H1 (cell line): ENCODE results near the gene DAND5. TPM values are rescaled to one million over a fixed set of nuclear protein-coding genes. Genes with fewer than 3 reads are reported as not detected.

ENCODE experiments used
- CTBP2 ChIP-seq: IDR thresholded peaks from 2 replicates; pipeline ENCODE4 v1.7.0; 2011; ENCODE audit warnings: borderline replicate concordance, mild to moderate bottlenecking, moderate library complexity, mixed read lengths, low read length; ENCODE audit not compliant: insufficient read depth, insufficient read length
- EP300 ChIP-seq, 2 experiments: IDR thresholded peaks; 1 replicate in 1 of 2; 2 replicates in 1 of 2; pipeline ENCODE4 v1.6.1; 2011 to 2012; ENCODE audit warnings: low read depth in 2 of 2, low read length in 2 of 2, mild to moderate bottlenecking in 2 of 2, borderline replicate concordance in 1 of 2, inconsistent platforms in 1 of 2, moderate library complexity in 1 of 2
- FOSL1 ChIP-seq: IDR thresholded peaks from 2 replicates; pipeline ENCODE4 v1.6.1; 2011; ENCODE audit warnings: mild to moderate bottlenecking, low read depth, low read length, moderate library complexity; ENCODE audit not compliant: insufficient read depth
- GABPA ChIP-seq: IDR thresholded peaks from 2 replicates; pipeline ENCODE4 v1.6.1; 2011; ENCODE audit warnings: mild to moderate bottlenecking, low read length, moderate library complexity, borderline replicate concordance; ENCODE audit not compliant: insufficient read depth
- HDAC2 ChIP-seq, 2 experiments: fragments of 300-600 bp in 1 of 2; sonication (generic) in 1 of 2; IDR thresholded peaks; 2 replicates each; pipeline ENCODE4 v1.6.1; 2011 to 2012; ENCODE audit warnings: low read depth in 2 of 2, low read length in 2 of 2, mild to moderate bottlenecking in 2 of 2, moderate library complexity in 2 of 2, borderline replicate concordance in 1 of 2, inconsistent platforms in 1 of 2
- JUND ChIP-seq: IDR thresholded peaks from 2 replicates; pipeline ENCODE4 v1.6.1; 2011; ENCODE audit warnings: mild to moderate bottlenecking, improper control_type of control experiment, low read length
- KDM4A ChIP-seq: IDR thresholded peaks from one replicate; pipeline ENCODE4 v1.7.1; 2012; ENCODE audit warnings: low read depth, mild to moderate bottlenecking, moderate library complexity, low read length, inconsistent platforms; ENCODE audit not compliant: severe bottlenecking
- KDM5A ChIP-seq: fragments of 200-600 bp; IDR thresholded peaks from 2 replicates; pipeline ENCODE4 v1.7.1; 2012; ENCODE audit warnings: mild to moderate bottlenecking, low read length, inconsistent platforms, mixed read lengths
- MAFK ChIP-seq: IDR thresholded peaks from 2 replicates; pipeline ENCODE4 v1.6.1; 2012; ENCODE audit warnings: low read depth, mild to moderate bottlenecking, improper control_type of control experiment, low read length
- POU5F1 ChIP-seq: IDR thresholded peaks from 2 replicates; pipeline ENCODE4 v1.6.1; 2011; ENCODE audit warnings: low read depth, mild to moderate bottlenecking, low read length, moderate library complexity
- RNF2 ChIP-seq: fragments of 200-900, 300-1000 bp; sonication (generic); IDR thresholded peaks from 2 replicates; pipeline ENCODE4 v1.7.1; 2016; ENCODE audit warnings: borderline replicate concordance, low read depth, mild to moderate bottlenecking, antibody characterized with exemption, low read length; ENCODE audit not compliant: poor library complexity, severe bottlenecking; ENCODE audit errors: missing control alignments
- SIRT6 ChIP-seq: IDR thresholded peaks from one replicate; pipeline ENCODE4 v1.7.1; 2012; ENCODE audit warnings: low read length, inconsistent platforms
- SUZ12 ChIP-seq: fragments of 200-600 bp; sonication (generic); IDR thresholded peaks from 2 replicates; pipeline ENCODE4 v1.6.1; 2012; ENCODE audit warnings: mild to moderate bottlenecking, inconsistent platforms, low read length, moderate library complexity, mixed read lengths
- TAF7 ChIP-seq: optimal IDR thresholded peaks from 2 replicates; pipeline ENCODE3; 2011; ENCODE audit warnings: low read depth, mild to moderate bottlenecking, inconsistent platforms, low read length, moderate library complexity, borderline replicate concordance
- TBP ChIP-seq: IDR thresholded peaks from 2 replicates; pipeline ENCODE4 v1.6.1; 2011; ENCODE audit warnings: low read depth, low read length, improper control_type of control experiment
- TCF12 ChIP-seq: IDR thresholded peaks from 2 replicates; pipeline ENCODE4 v1.6.1; 2011; ENCODE audit warnings: low read depth, mild to moderate bottlenecking, low read length
- TEAD4 ChIP-seq: IDR thresholded peaks from 2 replicates; pipeline ENCODE4 v1.6.1; 2012; ENCODE audit warnings: low read depth, low read length, inconsistent platforms, mixed read lengths
- polyA plus RNA-seq, 7 experiments: library from polyadenylated mRNA; depleted of rRNA in 3 of 7; stranded (reverse) in 5 of 7; unstranded in 2 of 7; fragments of >200 nt in 5 of 7; fragments of 200-250 nt in 2 of 7; gene quantifications; 1 replicate in 5 of 7; 2 replicates in 1 of 7; 4 replicates in 1 of 7; pipeline versions ENCODE4 v1.2.1 to v1.2.3, GENCODE V29; 2011 to 2013; ENCODE audit warnings: missing spikeins in 2 of 7, mixed read lengths in 2 of 7
- total RNA-seq: library from RNA; stranded (reverse); fragmentation: NEBNext Ultra II Directional; extraction: Animal tissue kit (Norgen Biotek cat#: 25700); gene quantifications from 2 replicates; pipeline ENCODE4 v1.2.1, GENCODE V29; 2021
- TF ChIP-seq, protein P1 (sequence below): IDR thresholded peaks from 2 replicates; pipeline ENCODE4 v1.6.1; 2012; ENCODE audit warnings: low read length, inconsistent platforms
- TF ChIP-seq, protein P2 (sequence below): IDR thresholded peaks from 2 replicates; pipeline ENCODE4 v1.6.1; 2012; ENCODE audit warnings: inconsistent platforms
- TF ChIP-seq, protein P3 (sequence below): IDR thresholded peaks from 2 replicates; pipeline ENCODE4 v1.6.1; 2011; ENCODE audit warnings: low read depth, mild to moderate bottlenecking, low read length; ENCODE audit not compliant: insufficient read depth

DAND5 gene
- total and polyA plus RNA-seq, 2 of the 8 experiments (the other 6 are each of a cell fraction or from before 2014, with no cell fraction given) = 0.14 to 0.17 TPM

DNA sequence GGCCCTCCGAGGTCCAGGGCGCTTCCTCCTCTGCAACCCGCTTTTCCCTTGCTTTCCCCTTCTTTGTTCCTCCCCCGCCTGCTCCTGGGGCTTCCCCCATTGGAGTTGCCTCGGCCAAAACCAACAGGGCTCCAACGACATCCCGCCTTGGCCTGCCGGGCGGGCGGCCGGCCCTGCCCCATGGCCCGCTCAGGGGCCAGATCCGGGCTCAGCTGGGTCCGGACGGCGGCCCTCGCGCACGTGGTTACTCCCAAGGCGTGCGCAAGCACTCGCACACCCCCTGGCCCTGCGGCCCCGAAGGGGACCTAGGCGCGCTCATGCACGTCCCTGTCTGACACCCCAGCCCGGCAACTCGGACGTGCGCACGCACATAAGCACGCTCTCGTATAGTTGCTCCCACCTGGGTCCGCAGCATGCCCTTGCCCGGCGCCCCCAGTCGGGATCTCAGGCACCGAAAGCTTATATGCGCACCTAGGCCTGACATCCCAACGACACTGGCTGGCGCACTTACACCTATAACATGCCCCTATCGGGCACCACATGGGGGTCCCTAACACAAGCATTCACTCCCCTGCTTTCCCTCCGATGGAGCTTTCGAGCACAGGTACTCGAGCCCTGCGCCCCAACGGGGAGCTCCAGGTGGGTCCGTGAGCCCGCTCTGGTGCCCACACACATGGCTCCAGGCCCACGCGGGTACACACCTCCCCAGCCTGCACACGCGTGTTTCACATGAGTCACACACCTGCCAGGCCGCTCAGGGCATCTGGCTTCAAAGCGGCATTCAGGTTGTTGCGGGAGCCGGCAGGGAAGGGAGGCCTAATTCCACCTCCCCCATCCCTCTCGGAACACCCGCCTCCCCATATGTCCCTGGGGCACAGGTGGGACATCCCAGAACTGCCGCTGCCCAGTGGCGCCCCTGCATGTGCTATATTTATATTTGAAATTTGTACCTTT, 40.9 kb downstream of the DAND5 start (continued):
- TF ChIP-seq, protein P1, sequence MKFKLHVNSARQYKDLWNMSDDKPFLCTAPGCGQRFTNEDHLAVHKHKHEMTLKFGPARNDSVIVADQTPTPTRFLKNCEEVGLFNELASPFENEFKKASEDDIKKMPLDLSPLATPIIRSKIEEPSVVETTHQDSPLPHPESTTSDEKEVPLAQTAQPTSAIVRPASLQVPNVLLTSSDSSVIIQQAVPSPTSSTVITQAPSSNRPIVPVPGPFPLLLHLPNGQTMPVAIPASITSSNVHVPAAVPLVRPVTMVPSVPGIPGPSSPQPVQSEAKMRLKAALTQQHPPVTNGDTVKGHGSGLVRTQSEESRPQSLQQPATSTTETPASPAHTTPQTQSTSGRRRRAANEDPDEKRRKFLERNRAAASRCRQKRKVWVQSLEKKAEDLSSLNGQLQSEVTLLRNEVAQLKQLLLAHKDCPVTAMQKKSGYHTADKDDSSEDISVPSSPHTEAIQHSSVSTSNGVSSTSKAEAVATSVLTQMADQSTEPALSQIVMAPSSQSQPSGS = no peak
- no peak for TF ChIP-seq TAF7
- no peak for TF ChIP-seq CTBP2
- no peak for TF ChIP-seq MAFK
- TF ChIP-seq EP300 (IDR thresholded peaks at IDR 0.05; ENCODE audit: borderline replicate concordance in 1 of 2, low read depth in 2 of 2, low read length in 2 of 2) = no peak
- TF ChIP-seq, protein P2, sequence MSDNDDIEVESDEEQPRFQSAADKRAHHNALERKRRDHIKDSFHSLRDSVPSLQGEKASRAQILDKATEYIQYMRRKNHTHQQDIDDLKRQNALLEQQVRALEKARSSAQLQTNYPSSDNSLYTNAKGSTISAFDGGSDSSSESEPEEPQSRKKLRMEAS = peak; percentile 88
- TF ChIP-seq HDAC2 (IDR thresholded peaks at IDR 0.05; ENCODE audit: borderline replicate concordance in 1 of 2, low read depth in 2 of 2, low read length in 2 of 2) = no peak
- TF ChIP-seq, protein P3, sequence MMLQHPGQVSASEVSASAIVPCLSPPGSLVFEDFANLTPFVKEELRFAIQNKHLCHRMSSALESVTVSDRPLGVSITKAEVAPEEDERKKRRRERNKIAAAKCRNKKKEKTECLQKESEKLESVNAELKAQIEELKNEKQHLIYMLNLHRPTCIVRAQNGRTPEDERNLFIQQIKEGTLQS = no peak
- TF ChIP-seq SIRT6 = no peak
- TF ChIP-seq SUZ12 = peak; percentile 91
- TF ChIP-seq GABPA = no peak
- TF ChIP-seq TEAD4 = no peak
- peak; percentile 82 for TF ChIP-seq RNF2
- TF ChIP-seq JUND = no peak
- TF ChIP-seq TBP = no peak
- no peak for TF ChIP-seq KDM5A
- TF ChIP-seq KDM4A = no peak
- no peak for TF ChIP-seq TCF12
- TF ChIP-seq FOSL1 = no peak
- TF ChIP-seq POU5F1 = no peak
